GM12878 (cell line): Measurements from ENCODE around the gene PHYH. TPM values are rescaled to one million over a fixed set of nuclear protein-coding genes. Genes with fewer than 3 reads are reported as not detected.

Source experiments
- ATAC-seq: fragments of 200-7000 bp; cut with Tn5 transposase; 3 replicates; pipeline ENCODE4 v1.9.1; 2020; ENCODE audit warnings: mild to moderate bottlenecking, moderate library complexity
- BruUV-seq: library from RNA; stranded (reverse); fragments of 400-500 nt; replicated peaks from 2 replicates; lab custom pipeline; 2021; lab: Mats Ljungman, UMichigan
- CTCF ChIA-PET: fragments of 300-600 bp; sonication (Branson Sonifier 250); formaldehyde crosslinking; extraction: SDS; loops from one replicate; lab custom pipeline; 2021; ENCODE audit warnings: inconsistent platforms; lab: Yijun Ruan, JAX
- POLR2A ChIA-PET: fragments of 350-600 bp; formaldehyde crosslinking; extraction: SDS; loops from one replicate; lab custom pipeline; 2021; ENCODE audit warnings: inconsistent platforms; lab: Charles Lee
- RAD21 ChIA-PET: fragments of 300-600 bp; sonication (Branson Sonifier 250); formaldehyde crosslinking; loops from one replicate; lab custom pipeline; 2023; ENCODE audit warnings: antibody characterized with exemption; ENCODE audit not compliant: unreplicated experiment; lab: Charles Lee
- SMC1A ChIA-PET: fragments of 300-600 bp; sonication (Branson Sonifier 250); formaldehyde crosslinking; loops from one replicate; lab custom pipeline; 2023; ENCODE audit not compliant: unreplicated experiment, uncharacterized antibody; lab: Charles Lee
- DNase-seq: peaks from one replicate; pipeline ENCODE4 v3.0.0-alpha.2; 2011; ENCODE audit warnings: low read depth, low spot score
- FAIRE-seq: peaks from 3 replicates; lab custom pipeline; 2011; peaks lifted over from hg19 to GRCh38; lab: Jason Lieb, UNC
- H2AFZ ChIP-seq: 2 replicates; pipeline ENCODE4 v1.6.0; 2011; ENCODE audit warnings: low read depth, low read length, control low read depth; ENCODE audit not compliant: control insufficient read depth
- H3K27ac ChIP-seq: 2 replicates; pipeline ENCODE4 v1.5.1; 2011; ENCODE audit warnings: control low read depth; ENCODE audit not compliant: control insufficient read depth, insufficient read depth
- H3K27me3 ChIP-seq, 2 experiments: replicated peaks in 1 of 2; 2 replicates each; pipeline versions ENCODE4 v1.6.0 to v1.6.1; 2011; ENCODE audit warnings: low read length in 1 of 2; ENCODE audit not compliant: control insufficient read depth in 2 of 2, insufficient read depth in 2 of 2
- H3K36me3 ChIP-seq, 2 experiments: 2 replicates each; pipeline ENCODE4 v1.5.1; 2011; ENCODE audit warnings: low read length in 1 of 2; ENCODE audit not compliant: control insufficient read depth in 2 of 2, insufficient read depth in 2 of 2
- H3K4me1 ChIP-seq: 2 replicates; pipeline ENCODE4 v1.6.1; 2011; ENCODE audit warnings: mild to moderate bottlenecking, low read length, moderate library complexity, mixed read lengths; ENCODE audit not compliant: control insufficient read depth, insufficient read depth
- H3K4me2 ChIP-seq: 2 replicates; pipeline ENCODE4 v1.6.0; 2011; ENCODE audit warnings: control low read depth; ENCODE audit not compliant: control insufficient read depth, insufficient read depth
- H3K4me3 ChIP-seq: fragments of 200-600 bp; sonication (generic); 2 replicates; pipeline ENCODE4 v1.5.1; 2016
- H3K79me2 ChIP-seq: 2 replicates; pipeline ENCODE4 v1.6.0; 2011; ENCODE audit warnings: low read length; ENCODE audit not compliant: control insufficient read depth, insufficient read depth
- H3K9ac ChIP-seq: 2 replicates; pipeline ENCODE4 v1.8.0; 2011; ENCODE audit warnings: low read length, control low read depth, mixed read lengths; ENCODE audit not compliant: control insufficient read depth, insufficient read depth
- H3K9me3 ChIP-seq: replicated peaks from 3 replicates; pipeline ENCODE4 v1.5.1; 2011; ENCODE audit warnings: mild to moderate bottlenecking, low read length; ENCODE audit not compliant: control insufficient read depth, insufficient read depth
- H4K20me1 ChIP-seq: 2 replicates; pipeline ENCODE4 v1.6.0; 2011; ENCODE audit not compliant: control insufficient read depth, insufficient read depth
- CREM ChIP-seq: IDR thresholded peaks from 2 replicates; pipeline ENCODE4 v1.6.1; 2014; ENCODE audit warnings: antibody characterized with exemption, low read depth
- DPF2 ChIP-seq: fragments of 450-650 bp; IDR thresholded peaks from 2 replicates; pipeline ENCODE4 v1.6.1; 2017; ENCODE audit warnings: mild to moderate bottlenecking
- JUND ChIP-seq: IDR thresholded peaks from 2 replicates; pipeline ENCODE4 v1.6.1; 2012; ENCODE audit warnings: low read depth, mild to moderate bottlenecking, low read length, improper control_type of control experiment, moderate library complexity
- MTA3 ChIP-seq: IDR thresholded peaks from 2 replicates; pipeline ENCODE4 v1.6.1; 2012; ENCODE audit warnings: low read length, inconsistent platforms, borderline replicate concordance
- PML ChIP-seq: IDR thresholded peaks from 2 replicates; pipeline ENCODE4 v1.6.1; 2012; ENCODE audit warnings: low read length, inconsistent platforms
- TARDBP ChIP-seq: IDR thresholded peaks from 2 replicates; pipeline ENCODE4 v1.6.1; 2016; ENCODE audit warnings: borderline replicate concordance
- WRNIP1 ChIP-seq: IDR thresholded peaks from 2 replicates; pipeline ENCODE4 v1.6.1; 2011; ENCODE audit warnings: low read depth, low read length, improper control_type of control experiment, borderline replicate concordance
- WGBS: methylation state at CpG from one replicate; pipeline ENCODE4 v1.1.6; 2016; ENCODE audit warnings: low lambda C conversion rate; ENCODE audit not compliant: insufficient replicate concordance, insufficient coverage; ENCODE audit errors: missing lambda C conversion rate; 5-methylcytosine and 5-hydroxymethylcytosine counted together
- in situ Hi-C: fragments of 300-500 bp; cut with MboI; formaldehyde crosslinking; loops from 9 replicates; pipeline ENCODE4 v1.14.3; 2018; ENCODE audit warnings: mixed read lengths
- intact Hi-C: fragments of 100-400 bp; cut with micrococcal nuclease; formaldehyde crosslinking; loops from one replicate; pipeline ENCODE4 v1.14.2; 2022; ENCODE audit not compliant: unreplicated experiment
- polyA plus RNA-seq, 11 experiments: library from polyadenylated mRNA; depleted of rRNA in 4 of 11; unstranded in 6 of 11; stranded (reverse) in 5 of 11; fragments of >200 nt; fragmentation: Nextera tagmentation in 4 of 11; fragmentation: Illumina TruSeq in 1 of 11; extraction: Ambion mirVana in 4 of 11; extraction: Trizol in 1 of 11; gene quantifications; 1 replicate in 1 of 11; 2 replicates in 10 of 11; pipeline versions ENCODE4 v1.2.1 to v1.2.3, GENCODE V29; 2011 to 2016; ENCODE audit warnings: inconsistent platforms in 2 of 11, missing spikeins in 2 of 11, low read depth in 1 of 11
- total RNA-seq, 4 experiments: library from RNA; depleted of rRNA in 3 of 4; stranded (reverse); fragments of >200 nt in 3 of 4; fragmentation: Illumina TruSeq in 1 of 4; extraction: Trizol in 1 of 4; gene quantifications; 2 replicates each; pipeline versions ENCODE4 v1.2.1 to v1.2.3, GENCODE V29; 2013 to 2021
- TF ChIP-seq, protein P1 (sequence below): IDR thresholded peaks from 2 replicates; pipeline ENCODE4 v1.6.1; 2012; ENCODE audit warnings: mild to moderate bottlenecking, low read depth, low read length

PHYH gene
- total and polyA plus RNA-seq, 10 of the 15 experiments (the other 5 are each of a cell fraction or from before 2014, with no cell fraction given): 3.2 to 10.3 (median 5.0) TPM

DNA sequence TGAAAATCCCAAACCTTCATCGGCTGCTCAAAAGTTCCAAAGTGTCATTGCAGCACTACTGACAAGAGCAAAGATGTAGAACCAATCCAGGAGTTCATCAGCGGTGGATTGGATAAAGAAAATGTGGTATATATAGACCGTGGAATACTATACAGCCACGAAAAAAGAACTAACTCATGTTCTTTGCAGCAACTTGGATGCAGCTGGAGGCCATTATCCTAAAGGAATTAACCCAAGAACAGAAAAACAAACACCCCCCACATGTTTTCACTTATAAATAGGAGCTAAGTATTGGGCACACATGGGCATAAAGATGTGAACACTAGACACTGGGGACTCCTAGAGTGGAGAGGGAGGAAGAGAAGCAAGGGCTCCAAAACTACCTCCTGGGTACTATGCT lies 31.6 kb downstream of the PHYH start (continued):
- TF ChIP-seq MTA3: no peak

- ATAC-seq: no peak
- in situ Hi-C loops (no loop called here), intact Hi-C loops (no loop called here)
- Histone ChIP-seq H2AFZ (no peak overlapping the region), H3K9ac (no peak overlapping the region), H3K9me3 (no peaks in the 10 kb centered on the region), H3K36me3 (no peaks in the 10 kb centered on the region), H3K4me1 (no peaks in the 10 kb centered on the region), H4K20me1 (no peaks in the 10 kb centered on the region), H3K79me2 (no peaks in the 10 kb centered on the region), H3K27me3 (no peaks in the 10 kb centered on the region; a peak in 1 of 4 replicates), H3K4me3 (no peak overlapping the region), H3K27ac (no peak overlapping the region), H3K4me2 (no peak overlapping the region)
- ChIA-PET CTCF (no interaction called here), RAD21 (no interaction called here), SMC1A (no interaction called here), POLR2A (no interaction called here)
- BruUV-seq: no TSS peak
- WGBS: 72% methylated on average over 7 of the region's 7 CpGs
- TF ChIP-seq DPF2 (no peak), CREM (no peak), PML (no peak), JUND (no peak), TARDBP (no peak), WRNIP1 (no peak)
- TF ChIP-seq, protein P1, sequence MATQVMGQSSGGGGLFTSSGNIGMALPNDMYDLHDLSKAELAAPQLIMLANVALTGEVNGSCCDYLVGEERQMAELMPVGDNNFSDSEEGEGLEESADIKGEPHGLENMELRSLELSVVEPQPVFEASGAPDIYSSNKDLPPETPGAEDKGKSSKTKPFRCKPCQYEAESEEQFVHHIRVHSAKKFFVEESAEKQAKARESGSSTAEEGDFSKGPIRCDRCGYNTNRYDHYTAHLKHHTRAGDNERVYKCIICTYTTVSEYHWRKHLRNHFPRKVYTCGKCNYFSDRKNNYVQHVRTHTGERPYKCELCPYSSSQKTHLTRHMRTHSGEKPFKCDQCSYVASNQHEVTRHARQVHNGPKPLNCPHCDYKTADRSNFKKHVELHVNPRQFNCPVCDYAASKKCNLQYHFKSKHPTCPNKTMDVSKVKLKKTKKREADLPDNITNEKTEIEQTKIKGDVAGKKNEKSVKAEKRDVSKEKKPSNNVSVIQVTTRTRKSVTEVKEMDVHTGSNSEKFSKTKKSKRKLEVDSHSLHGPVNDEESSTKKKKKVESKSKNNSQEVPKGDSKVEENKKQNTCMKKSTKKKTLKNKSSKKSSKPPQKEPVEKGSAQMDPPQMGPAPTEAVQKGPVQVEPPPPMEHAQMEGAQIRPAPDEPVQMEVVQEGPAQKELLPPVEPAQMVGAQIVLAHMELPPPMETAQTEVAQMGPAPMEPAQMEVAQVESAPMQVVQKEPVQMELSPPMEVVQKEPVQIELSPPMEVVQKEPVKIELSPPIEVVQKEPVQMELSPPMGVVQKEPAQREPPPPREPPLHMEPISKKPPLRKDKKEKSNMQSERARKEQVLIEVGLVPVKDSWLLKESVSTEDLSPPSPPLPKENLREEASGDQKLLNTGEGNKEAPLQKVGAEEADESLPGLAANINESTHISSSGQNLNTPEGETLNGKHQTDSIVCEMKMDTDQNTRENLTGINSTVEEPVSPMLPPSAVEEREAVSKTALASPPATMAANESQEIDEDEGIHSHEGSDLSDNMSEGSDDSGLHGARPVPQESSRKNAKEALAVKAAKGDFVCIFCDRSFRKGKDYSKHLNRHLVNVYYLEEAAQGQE: no peak
- no peak for FAIRE-seq
- no peak for DNase-seq
These were observed 36.3 kb downstream of the PHYH start for GRCh38 chr10:13263591-13263990.
